Gastroesophageal sphincter (tissue), 3 donors: Measurements from ENCODE around the gene ADPRHL1.

Experiments
- CTCF ChIP-seq, 4 experiments: fragments of 200-600 bp in 2 of 4; fragments of 450-650 bp in 2 of 4; sonication (generic) in 1 of 4; IDR thresholded peaks; one replicate each; pipeline ENCODE4 v1.5.1; 2017 to 2019; ENCODE audit warnings: antibody characterized with exemption in 4 of 4, mild to moderate bottlenecking in 2 of 4, moderate library complexity in 2 of 4
- EP300 ChIP-seq: sonication (generic); formaldehyde crosslinking; IDR thresholded peaks from one replicate; pipeline ENCODE4 v1.6.1; 2017; ENCODE audit warnings: antibody characterized with exemption, mild to moderate bottlenecking
- POLR2A ChIP-seq, 2 donors: fragments of 450-650 bp; IDR thresholded peaks; one replicate each; pipeline ENCODE4 v1.6.1; 2017; ENCODE audit warnings: antibody characterized with exemption in 2 of 2, mild to moderate bottlenecking in 2 of 2, moderate library complexity in 1 of 2

- no peak for TF ChIP-seq EP300
- TF ChIP-seq POLR2A (IDR thresholded peaks at IDR 0.05): peak; percentile 78 to 89
- TF ChIP-seq CTCF (IDR thresholded peaks at IDR 0.05): no peak
Measured at GRCh38 chr13:113490496-113491417, 37.5 kb upstream of the ADPRHL1 start, which contains the start of gene DCUN1D2.
